Measurements from ENCODE around the gene NID1. TPM values are rescaled to one million over a fixed set of nuclear protein-coding genes. Genes with fewer than 3 reads are reported as not detected.

The NID1 gene
- total RNA-seq, 1 experiment from 2014 or later = 0.32 TPM

GRCh38 chr1:236113324-236114032 is 48.6 kb upstream of the NID1 start:
- BruUV-seq (replicated peaks) = no TSS peak
- H3K36me3 ChIP-seq (ENCODE audit: control insufficient read depth in 1 of 2, insufficient read depth in 2 of 2, low read length in 2 of 2) = no peaks in the 10 kb centered on the region
- no peak overlapping the region for H3K27ac ChIP-seq (ENCODE audit: low read depth, low read length)
- no peak overlapping the region for H3K9ac ChIP-seq (ENCODE audit: low read length)
- no peak overlapping the region for H3K4me2 ChIP-seq (ENCODE audit: low read length)
- TF ChIP-seq TCF7L2 (IDR thresholded peaks at IDR 0.05; ENCODE audit: borderline replicate concordance, extremely low read depth, insufficient read depth, insufficient read length) (no peak), EZH2phosphoT487 (IDR thresholded peaks at IDR 0.05; ENCODE audit: borderline replicate concordance) (no peak), SIN3A (IDR thresholded peaks at IDR 0.05; ENCODE audit: low read depth) (no peak), ELF1 (IDR thresholded peaks at IDR 0.05; ENCODE audit: borderline replicate concordance, low read depth) (no peak), JUND (IDR thresholded peaks at IDR 0.05) (no peak), EGR1 (IDR thresholded peaks at IDR 0.05; ENCODE audit: low read depth) (no peak), REST (IDR thresholded peaks at IDR 0.05; ENCODE audit: low read depth) (no peak), ZBTB33 (IDR thresholded peaks at IDR 0.05; ENCODE audit: extremely low read depth, insufficient replicate concordance, low read length) (no peak), FOSL1 (IDR thresholded peaks at IDR 0.05; ENCODE audit: low read depth) (no peak), POLR2AphosphoS5 (IDR thresholded peaks at IDR 0.05; ENCODE audit: low read depth, low read length) (no peak), YY1 (IDR thresholded peaks at IDR 0.05; ENCODE audit: extremely low read depth, insufficient replicate concordance, low read depth, low read length) (no peak), CBX3 (IDR thresholded peaks at IDR 0.05; ENCODE audit: low read depth) (no peak), ATF3 (IDR thresholded peaks at IDR 0.05) (no peak), POLR2A (IDR thresholded peaks at IDR 0.05; ENCODE audit: borderline replicate concordance, extremely low read depth, insufficient read depth, insufficient read length) (no peak), CEBPB (IDR thresholded peaks at IDR 0.05; ENCODE audit: low read depth) (no peak), SP1 (IDR thresholded peaks at IDR 0.05; ENCODE audit: low read depth) (no peak), ZFX (IDR thresholded peaks at IDR 0.05) (no peak), CTCF (IDR thresholded peaks at IDR 0.05 in 2 of 3, conservative IDR thresholded peaks at IDR 0.05 in 1 of 3; ENCODE audit: borderline replicate concordance in 1 of 3, insufficient read depth in 1 of 3, low read depth in 2 of 3, low read length in 2 of 3) (no peak), RAD21 (IDR thresholded peaks at IDR 0.05; ENCODE audit: low read depth) (no peak), ZNF274 (IDR thresholded peaks at IDR 0.05; ENCODE audit: low read depth, low read length) (no peak)
- H3K9me3 ChIP-seq (ENCODE audit: control insufficient read depth in 1 of 2, insufficient read depth in 1 of 2, low read depth in 1 of 2, low read length in 2 of 2) = no peaks in the 10 kb centered on the region
- RAD21 ChIA-PET (ENCODE audit: low non-redundant PET in 1 of 2, low total read pairs in 2 of 2, uncharacterized antibody in 2 of 2, unreplicated experiment in 2 of 2) = no interaction called here
- ATAC-seq (no peak), DNase-seq (ENCODE audit: low read depth, low spot score) (no peak)
- H2AFZ ChIP-seq (ENCODE audit: low read depth, low read length, poor library complexity, severe bottlenecking) = no peak overlapping the region
- no peaks in the 10 kb centered on the region for H3K79me2 ChIP-seq (ENCODE audit: insufficient read depth, low read length)
- no peaks in the 10 kb centered on the region for H3K27me3 ChIP-seq (ENCODE audit: insufficient read depth, low read length)
- no peaks in the 10 kb centered on the region for H3K9me2 ChIP-seq (ENCODE audit: insufficient read depth)
- H4K20me1 ChIP-seq (ENCODE audit: insufficient read depth) = no peaks in the 10 kb centered on the region
- no peak overlapping the region for H3K4me3 ChIP-seq (replicated peaks in 1 of 2; ENCODE audit: low read depth in 1 of 2, low read length in 2 of 2)
- intact Hi-C loops (cut with micrococcal nuclease) = no loop called here
- POLR2A ChIA-PET = no interaction called here
- H3K4me1 ChIP-seq (ENCODE audit: control insufficient read depth in 1 of 2, insufficient read depth in 2 of 2, low read length in 2 of 2) = peaks cover 0 to 3% of the 10 kb centered on the region in 2 experiments; a peak in 1 of 4 replicates
- CTCF ChIA-PET = no interaction called here

All from HCT116 (cell line).